GM21447 (cell line): ENCODE results near the gene SH3BP5L.

Experiments used
- ATAC-seq: cut with Tn5 transposase; IDR thresholded peaks from one replicate; pipeline ENCODE4 v1.9.1; 2021; ENCODE audit not compliant: unreplicated experiment

SH3BP5L gene

GRCh38 chr1:248782416-248783141 is 43.1 kb downstream of the SH3BP5L start:
- ATAC-seq = no peak

- ATAC-seq = no peak
Observed at GRCh38 chr1:248779350-248779749, 46.4 kb downstream of the SH3BP5L start.

GRCh38 chr1:248778906-248779305 is 46.8 kb downstream of the SH3BP5L start:
- no peak for ATAC-seq

GRCh38 chr1:248776991-248777390 is 48.7 kb downstream of the SH3BP5L start:
- no peak for ATAC-seq

GRCh38 chr1:248775441-248775840 is 50.3 kb downstream of the SH3BP5L start:
- no peak for ATAC-seq
